ENCODE data around the gene ATG14. TPM values are rescaled to one million over a fixed set of nuclear protein-coding genes. Genes with fewer than 3 reads are reported as not detected.

Gene ATG14
- polyA plus RNA-seq, 1 of the 3 experiments (the other 2 are of a cell fraction), result 4.3 TPM

DNA sequence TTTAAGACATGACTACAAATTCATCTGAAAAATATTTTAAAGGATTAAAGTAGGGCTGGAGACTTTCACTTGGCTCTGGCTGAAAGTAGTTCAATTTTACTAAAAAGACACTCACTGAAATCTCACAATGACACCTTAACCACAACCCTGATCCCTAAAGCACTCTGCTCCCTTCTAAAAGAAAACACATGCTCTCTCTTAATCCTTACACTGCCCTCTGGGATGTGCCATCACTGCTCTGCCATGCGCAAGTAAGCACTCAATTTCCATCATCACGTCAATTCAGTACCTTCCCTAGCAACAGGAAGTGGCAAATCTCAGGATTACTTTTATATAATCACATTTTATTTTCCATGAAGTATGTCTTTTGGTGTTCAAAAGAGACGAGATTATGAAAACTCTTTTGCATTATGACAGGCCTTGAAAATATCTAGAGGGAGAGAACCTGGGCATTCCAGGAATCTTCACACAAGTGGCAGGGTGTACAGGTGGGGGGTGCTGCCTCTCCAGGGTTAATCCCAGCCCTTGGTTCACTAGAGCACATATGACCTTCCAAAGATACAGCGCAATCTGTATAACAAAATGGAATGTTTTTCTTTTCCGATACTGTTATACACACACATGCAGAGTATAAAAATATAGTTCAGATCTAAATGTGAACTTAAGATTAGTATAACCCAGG, 7.3 kb downstream of the ATG14 start:
- Histone ChIP-seq H3K4me2 (no peak overlapping the region), H2AFZ (ENCODE audit: low read depth) (no peak overlapping the region), H3K9me3 (no peaks in the 10 kb centered on the region), H3F3A (replicated peaks; ENCODE audit: insufficient read depth) (no peaks in the 10 kb centered on the region), H3K27ac (ENCODE audit: low read depth in 2 of 2, low read length in 1 of 2) (no peak overlapping the region), H3K36me3 (replicated peaks in 1 of 2; ENCODE audit: control insufficient read depth in 1 of 2, insufficient read depth in 2 of 2, low read length in 1 of 2) (no peaks in the 10 kb centered on the region), H3K79me2 (ENCODE audit: insufficient read depth) (peaks cover 63% of the 10 kb centered on the region), H3K9me2 (no peaks in the 10 kb centered on the region), H4K20me1 (ENCODE audit: insufficient read depth) (peaks cover 11% of the 10 kb centered on the region), H3K27me3 (ENCODE audit: insufficient read depth) (no peaks in the 10 kb centered on the region), H3K4me1 (ENCODE audit: control insufficient read depth in 1 of 2, insufficient read depth in 2 of 2, low read depth in 1 of 2, low read length in 1 of 2) (peaks cover 0 to 1% of the 10 kb centered on the region in 2 experiments; a peak in 1 of 4 replicates), H3K4me3 (ENCODE audit: low read depth in 2 of 2, low read length in 1 of 2) (no peak overlapping the region), H3K9ac (no peak overlapping the region)
- CTCF ChIA-PET, result no interaction called here
- DNase-seq, result no peak
- TF ChIP-seq MXI1 (IDR thresholded peaks at IDR 0.05; ENCODE audit: low read depth, low read length), result no peak
- TF ChIP-seq RFX5 (IDR thresholded peaks at IDR 0.05; ENCODE audit: low read length), result no peak
- TF ChIP-seq IRF3 (IDR thresholded peaks at IDR 0.05; ENCODE audit: low read depth, low read length), result no peak
- TF ChIP-seq MEF2A (IDR thresholded peaks at IDR 0.05; ENCODE audit: borderline replicate concordance, low read depth), result no peak
- no peak for TF ChIP-seq SIN3A (IDR thresholded peaks at IDR 0.05; ENCODE audit: borderline replicate concordance, low read depth, low read length)
- no peak for TF ChIP-seq ELF1 (IDR thresholded peaks at IDR 0.05)
- POLR2A ChIA-PET, result no interaction called here
- WGBS (ENCODE audit: low lambda C conversion rate), result 78% methylated on average over 5 of the region's 5 CpGs

DNA sequence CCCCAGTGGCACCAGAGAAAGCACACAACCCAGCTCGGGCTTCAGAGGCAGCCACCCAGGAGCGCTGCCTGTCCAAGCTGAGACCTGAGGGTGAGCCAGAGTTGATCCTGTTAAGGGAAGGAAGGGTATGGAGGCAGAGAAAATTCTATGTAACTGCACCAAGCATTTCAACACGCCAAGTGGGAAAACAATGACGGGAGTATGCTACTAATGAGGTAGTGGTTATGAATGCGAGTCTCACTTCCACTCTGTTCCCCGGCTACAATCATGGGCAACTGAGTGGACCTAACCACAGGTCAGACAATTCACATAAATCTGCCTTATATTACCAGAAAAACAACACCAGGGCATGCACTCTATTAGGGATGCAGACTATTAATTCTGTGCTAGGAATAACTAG, 9.9 kb downstream of the ATG14 start:
- H3K9ac ChIP-seq, result no peak overlapping the region
- no peaks in the 10 kb centered on the region for H3K36me3 ChIP-seq (replicated peaks in 1 of 2; ENCODE audit: control insufficient read depth in 1 of 2, insufficient read depth in 2 of 2, low read length in 1 of 2)
- TF ChIP-seq POLR2AphosphoS5 (IDR thresholded peaks at IDR 0.05; ENCODE audit: low read depth, low read length), result no peak
- no peak for TF ChIP-seq RAD21 (IDR thresholded peaks at IDR 0.05; ENCODE audit: low read length)
- no peak for TF ChIP-seq SMC3 (IDR thresholded peaks at IDR 0.05; ENCODE audit: low read depth, low read length)
- TF ChIP-seq, protein P1, sequence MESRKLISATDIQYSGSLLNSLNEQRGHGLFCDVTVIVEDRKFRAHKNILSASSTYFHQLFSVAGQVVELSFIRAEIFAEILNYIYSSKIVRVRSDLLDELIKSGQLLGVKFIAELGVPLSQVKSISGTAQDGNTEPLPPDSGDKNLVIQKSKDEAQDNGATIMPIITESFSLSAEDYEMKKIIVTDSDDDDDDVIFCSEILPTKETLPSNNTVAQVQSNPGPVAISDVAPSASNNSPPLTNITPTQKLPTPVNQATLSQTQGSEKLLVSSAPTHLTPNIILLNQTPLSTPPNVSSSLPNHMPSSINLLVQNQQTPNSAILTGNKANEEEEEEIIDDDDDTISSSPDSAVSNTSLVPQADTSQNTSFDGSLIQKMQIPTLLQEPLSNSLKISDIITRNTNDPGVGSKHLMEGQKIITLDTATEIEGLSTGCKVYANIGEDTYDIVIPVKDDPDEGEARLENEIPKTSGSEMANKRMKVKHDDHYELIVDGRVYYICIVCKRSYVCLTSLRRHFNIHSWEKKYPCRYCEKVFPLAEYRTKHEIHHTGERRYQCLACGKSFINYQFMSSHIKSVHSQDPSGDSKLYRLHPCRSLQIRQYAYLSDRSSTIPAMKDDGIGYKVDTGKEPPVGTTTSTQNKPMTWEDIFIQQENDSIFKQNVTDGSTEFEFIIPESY (IDR thresholded peaks at IDR 0.05; ENCODE audit: borderline replicate concordance, low read depth), result no peak
- no peak for TF ChIP-seq GABPA (IDR thresholded peaks at IDR 0.05; ENCODE audit: low read depth)
- H3K27ac ChIP-seq (ENCODE audit: low read depth in 2 of 2, low read length in 1 of 2), result no peak overlapping the region
- H3K4me2 ChIP-seq, result no peak overlapping the region
- H3K4me3 ChIP-seq (ENCODE audit: low read depth in 2 of 2, low read length in 1 of 2), result no peak overlapping the region
- H3K79me2 ChIP-seq (ENCODE audit: insufficient read depth), result peaks cover 47% of the 10 kb centered on the region
- no peak overlapping the region for H2AFZ ChIP-seq (ENCODE audit: low read depth)
- H4K20me1 ChIP-seq (ENCODE audit: insufficient read depth), result peaks cover 21% of the 10 kb centered on the region
- ChIA-PET POLR2A (no interaction called here), CTCF (no interaction called here)
- H3F3A ChIP-seq (replicated peaks; ENCODE audit: insufficient read depth), result no peaks in the 10 kb centered on the region
- H3K4me1 ChIP-seq (ENCODE audit: control insufficient read depth in 1 of 2, insufficient read depth in 2 of 2, low read depth in 1 of 2, low read length in 1 of 2), result peaks cover 2 to 10% of the 10 kb centered on the region in 2 experiments; a peak in 3 of 4 replicates
- no peaks in the 10 kb centered on the region for H3K9me3 ChIP-seq
- WGBS (ENCODE audit: low lambda C conversion rate), result 94% methylated on average over 6 of the region's 6 CpGs
- no peak for DNase-seq
- no peaks in the 10 kb centered on the region for H3K27me3 ChIP-seq (ENCODE audit: insufficient read depth)
- no peaks in the 10 kb centered on the region for H3K9me2 ChIP-seq

Measured in SK-N-SH (cell line).